GM04504 (cell line): Measurements from ENCODE around the gene MGAT4D.
A peak's percentile ranks its signal among the peaks of the same experiment; 100 is the strongest.
"Not testable (repeated sequence)": the region's sequence is repeated elsewhere in the genome, so short reads cannot be mapped to it uniquely, and the experiment has no call there.

Source experiments
- DNase-seq: peaks from one replicate; pipeline ENCODE4 v3.0.0-alpha.2; 2012; ENCODE audit warnings: low read depth

Gene MGAT4D

GRCh38 chr4:140439644-140440142 is 58.4 kb downstream of the MGAT4D start:
- DNase-seq, result no peak

- DNase-seq, result no peak
These were observed 70.1 kb downstream of the MGAT4D start for GRCh38 chr4:140427919-140428471.

GRCh38 chr4:140427106-140427918 is 70.8 kb downstream of the MGAT4D start, which contains the start of gene CLGN:
Gene CLGN (minus strand): TSS chr4:140427648. CDS start chr4:140413078, 14,570 bp downstream.
- DNase-seq, result peak; percentile 8

GRCh38 chr4:140426610-140427105 is 71.4 kb downstream of the MGAT4D start:
- DNase-seq, result no peak

- no peak for DNase-seq
These were observed 75.0 kb downstream of the MGAT4D start for GRCh38 chr4:140423106-140423505.

GRCh38 chr4:140413130-140413969 is 84.7 kb downstream of the MGAT4D start:
- DNase-seq, result not testable (repeated sequence)

GRCh38 chr4:140408974-140409373 is 89.1 kb downstream of the MGAT4D start:
- no peak for DNase-seq

- no peak for DNase-seq
These were observed 91.8 kb downstream of the MGAT4D start for GRCh38 chr4:140406292-140406691.

GRCh38 chr4:140400111-140400510 is 98.0 kb downstream of the MGAT4D start:
- DNase-seq, result no peak

GRCh38 chr4:140395668-140396067 is 102.4 kb downstream of the MGAT4D start:
- no peak for DNase-seq
